ENCODE measurements around the gene ALS2CL.

Gene ALS2CL

DNA sequence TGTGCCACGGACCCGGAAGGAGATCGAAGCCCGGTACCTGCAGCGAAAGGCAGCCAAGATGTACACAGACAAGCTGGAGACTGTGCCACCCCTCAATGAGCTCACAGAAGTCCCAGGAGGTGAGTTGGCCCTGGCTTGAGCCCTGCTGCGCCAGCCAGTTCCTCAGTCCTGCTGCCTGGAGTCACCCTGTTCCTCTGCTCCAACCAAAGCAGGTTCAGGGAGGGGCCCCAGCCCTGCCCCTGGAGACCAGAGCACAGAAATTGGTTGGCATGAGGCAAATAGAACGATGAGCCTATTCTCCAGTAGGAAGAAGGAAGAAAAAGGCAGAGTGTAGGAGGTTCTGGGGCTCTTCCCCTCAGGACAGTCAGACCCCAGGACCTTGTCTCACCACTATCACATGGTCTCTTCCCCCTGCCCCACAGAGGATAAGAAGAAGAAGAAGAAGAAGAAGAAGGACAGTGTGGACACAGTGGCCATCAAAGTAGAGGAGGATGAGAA is 15.7 kb upstream of the ALS2CL start:
- no peaks in the 10 kb centered on the region for H3K4me1 ChIP-seq

DNA sequence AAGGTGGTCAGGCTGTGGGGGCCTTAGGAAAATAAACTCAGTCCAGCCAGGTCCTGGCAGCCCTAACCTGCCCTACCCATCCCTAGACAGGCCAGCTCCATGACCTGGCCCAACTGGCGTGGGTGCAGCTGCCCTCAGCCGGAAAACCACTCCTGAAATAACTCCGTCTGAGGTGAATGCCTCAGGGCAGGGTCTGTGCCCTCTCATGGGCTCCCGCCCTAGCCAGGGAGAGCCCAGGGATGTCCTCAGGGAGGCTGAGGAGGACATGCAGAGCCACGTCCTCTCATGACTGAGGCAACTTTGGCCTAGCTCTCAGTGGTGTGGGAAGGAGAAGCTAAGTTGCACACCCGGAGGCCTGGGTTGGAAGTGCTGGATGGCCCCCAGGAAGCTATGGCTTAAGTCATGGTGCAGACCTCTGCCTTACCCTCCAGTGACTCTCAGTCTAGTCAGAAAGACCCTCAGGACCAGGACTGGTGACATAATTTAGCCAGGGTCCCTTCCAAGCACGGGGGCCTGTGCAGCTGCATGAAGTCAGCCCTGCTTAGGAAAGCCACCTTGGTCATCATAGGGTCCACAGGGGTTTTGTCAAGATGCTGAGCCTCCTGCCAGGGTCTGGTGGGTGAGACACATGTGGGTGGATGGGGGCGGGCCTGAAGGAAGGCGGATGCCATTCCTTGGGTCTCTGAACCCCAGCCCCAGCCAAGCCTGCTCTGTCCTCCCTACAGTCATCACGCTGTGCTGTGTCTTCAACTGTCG is 15.1 kb upstream of the ALS2CL start:
- TF ChIP-seq, protein P1, sequence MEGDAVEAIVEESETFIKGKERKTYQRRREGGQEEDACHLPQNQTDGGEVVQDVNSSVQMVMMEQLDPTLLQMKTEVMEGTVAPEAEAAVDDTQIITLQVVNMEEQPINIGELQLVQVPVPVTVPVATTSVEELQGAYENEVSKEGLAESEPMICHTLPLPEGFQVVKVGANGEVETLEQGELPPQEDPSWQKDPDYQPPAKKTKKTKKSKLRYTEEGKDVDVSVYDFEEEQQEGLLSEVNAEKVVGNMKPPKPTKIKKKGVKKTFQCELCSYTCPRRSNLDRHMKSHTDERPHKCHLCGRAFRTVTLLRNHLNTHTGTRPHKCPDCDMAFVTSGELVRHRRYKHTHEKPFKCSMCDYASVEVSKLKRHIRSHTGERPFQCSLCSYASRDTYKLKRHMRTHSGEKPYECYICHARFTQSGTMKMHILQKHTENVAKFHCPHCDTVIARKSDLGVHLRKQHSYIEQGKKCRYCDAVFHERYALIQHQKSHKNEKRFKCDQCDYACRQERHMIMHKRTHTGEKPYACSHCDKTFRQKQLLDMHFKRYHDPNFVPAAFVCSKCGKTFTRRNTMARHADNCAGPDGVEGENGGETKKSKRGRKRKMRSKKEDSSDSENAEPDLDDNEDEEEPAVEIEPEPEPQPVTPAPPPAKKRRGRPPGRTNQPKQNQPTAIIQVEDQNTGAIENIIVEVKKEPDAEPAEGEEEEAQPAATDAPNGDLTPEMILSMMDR (IDR thresholded peaks at IDR 0.05; ENCODE audit: low read depth, low read length), result no peak
- no peak for DNase-seq
- Histone ChIP-seq H3K9me3 (no peaks in the 10 kb centered on the region), H3K4me3 (ENCODE audit: low read depth, low read length) (no peak overlapping the region), H3K27me3 (no peaks in the 10 kb centered on the region), H3K4me1 (no peaks in the 10 kb centered on the region), H3K36me3 (no peaks in the 10 kb centered on the region)

More for the DNA sequence above, 15.7 kb upstream of the ALS2CL start:
- TF ChIP-seq, protein P1 (IDR thresholded peaks at IDR 0.05; ENCODE audit: low read depth, low read length), result no peak
- Histone ChIP-seq H3K27me3 (no peaks in the 10 kb centered on the region), H3K36me3 (no peaks in the 10 kb centered on the region), H3K4me3 (ENCODE audit: low read depth, low read length) (no peak overlapping the region), H3K9me3 (no peaks in the 10 kb centered on the region)
- no peak for DNase-seq

DNA sequence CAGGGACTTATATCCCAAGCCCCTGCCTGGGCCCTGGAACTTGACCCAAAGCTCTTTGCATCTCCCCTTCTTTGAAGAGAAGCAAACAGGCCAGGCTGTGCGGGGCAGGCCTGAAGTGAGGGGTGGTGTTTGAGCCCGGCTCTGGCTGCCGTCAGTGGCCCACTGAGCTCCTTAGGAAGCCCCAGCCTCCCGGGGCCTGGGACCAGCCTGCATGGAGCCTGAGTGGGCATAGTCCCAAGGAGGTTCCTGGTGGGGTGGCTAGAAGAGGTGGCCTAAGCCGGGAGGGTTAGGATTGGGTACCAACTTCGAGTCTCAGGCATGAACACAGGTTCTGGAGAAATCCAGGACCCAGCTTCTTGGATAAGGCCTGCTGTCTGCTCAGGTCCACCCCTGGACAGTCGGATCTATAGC is 14.1 kb upstream of the ALS2CL start:
- no peak for DNase-seq
- Histone ChIP-seq H3K36me3 (no peaks in the 10 kb centered on the region), H3K4me1 (no peaks in the 10 kb centered on the region), H3K9me3 (no peaks in the 10 kb centered on the region), H3K27me3 (no peaks in the 10 kb centered on the region), H3K4me3 (ENCODE audit: low read depth, low read length) (no peak overlapping the region)
- TF ChIP-seq, protein P1 (IDR thresholded peaks at IDR 0.05; ENCODE audit: low read depth, low read length), result no peak

DNA sequence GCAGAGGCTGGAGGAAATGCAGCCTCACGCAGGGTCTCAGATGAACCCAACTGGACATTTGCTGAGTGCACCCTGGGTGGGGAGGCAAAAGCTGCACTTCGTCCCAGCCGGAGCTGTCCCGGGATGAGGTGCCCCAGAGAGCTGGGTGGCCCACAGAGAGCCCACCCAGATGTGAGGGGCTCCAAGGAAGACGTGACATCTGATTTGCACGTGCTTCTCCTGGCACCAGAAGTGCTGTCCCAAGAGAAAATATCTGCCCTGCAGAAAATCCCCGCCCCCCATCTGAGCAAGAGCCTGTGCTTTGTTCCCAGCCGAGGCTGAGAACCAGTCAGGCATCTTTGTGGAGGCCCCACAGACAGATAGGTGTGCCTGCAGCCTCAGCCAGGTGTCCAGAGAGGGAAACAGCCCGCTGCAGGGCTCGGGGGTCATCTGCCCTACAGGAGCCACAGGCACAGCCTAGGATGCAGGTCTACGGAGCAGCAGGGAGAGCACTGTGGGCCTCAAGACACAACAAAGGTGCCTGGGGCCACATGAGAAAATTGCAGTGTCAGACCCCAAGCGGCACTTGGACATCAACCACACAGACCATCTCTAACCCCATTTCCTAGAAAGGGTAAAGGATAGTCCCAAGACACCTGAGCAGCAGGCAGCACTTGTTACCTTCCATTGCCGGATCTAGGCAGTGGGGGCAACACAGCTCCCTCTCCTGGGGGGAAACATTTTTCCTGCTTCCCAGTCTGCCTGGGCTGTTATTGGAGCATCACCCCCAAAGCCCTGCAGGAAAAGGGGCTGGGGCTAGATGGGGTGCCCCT is 13.5 kb upstream of the ALS2CL start:
- Histone ChIP-seq H3K9me3 (no peaks in the 10 kb centered on the region), H3K27me3 (no peaks in the 10 kb centered on the region), H3K4me3 (ENCODE audit: low read depth, low read length) (no peak overlapping the region), H3K4me1 (no peaks in the 10 kb centered on the region; the same call in 1 of the 2 replicates), H3K36me3 (no peaks in the 10 kb centered on the region)
- peak; percentile 1 for DNase-seq
- TF ChIP-seq, protein P1 (IDR thresholded peaks at IDR 0.05; ENCODE audit: low read depth, low read length), result no peak

DNA sequence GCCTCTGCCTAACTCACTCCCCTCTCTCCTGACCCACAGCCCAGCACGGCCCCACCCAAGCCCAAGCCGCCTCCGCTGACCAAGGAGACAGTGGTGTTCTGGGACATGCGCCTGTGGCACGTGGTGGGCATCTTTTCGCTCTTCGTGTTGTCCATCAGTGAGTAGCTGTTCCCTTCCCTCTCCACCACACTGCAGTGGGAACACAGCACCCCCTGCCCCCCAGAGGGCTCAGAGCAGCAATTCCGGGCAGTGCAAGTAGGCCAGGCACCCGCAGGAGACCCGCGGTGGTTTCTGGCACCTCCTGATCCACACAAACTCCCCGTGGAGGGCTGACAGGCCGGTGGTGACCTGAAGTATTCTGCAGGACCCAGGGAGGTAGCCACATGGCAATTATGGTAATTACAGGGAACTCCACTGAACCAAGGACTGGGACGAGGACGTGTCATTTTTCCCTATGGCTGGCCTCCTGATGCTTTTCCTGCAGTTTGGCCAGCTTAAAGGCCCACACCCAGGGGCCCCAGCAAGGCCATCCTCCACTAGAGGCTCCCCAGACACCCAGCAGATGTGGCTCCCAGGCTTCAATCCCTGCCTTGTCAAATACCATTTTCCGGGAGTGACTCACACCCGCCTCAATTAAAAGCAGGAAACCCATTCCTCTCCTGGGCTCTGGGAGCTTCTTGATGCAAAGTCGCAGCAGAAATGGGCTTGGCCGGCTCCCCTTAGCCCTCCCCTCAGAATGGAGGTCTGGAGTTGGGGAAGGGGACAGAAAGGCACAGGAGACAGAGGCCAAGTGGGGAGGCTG is 12.5 kb upstream of the ALS2CL start:
- Histone ChIP-seq H3K4me1 (no peaks in the 10 kb centered on the region; the same call in 1 of the 2 replicates), H3K27me3 (no peaks in the 10 kb centered on the region), H3K36me3 (no peaks in the 10 kb centered on the region), H3K9me3 (no peaks in the 10 kb centered on the region), H3K4me3 (ENCODE audit: low read depth, low read length) (no peak overlapping the region)
- TF ChIP-seq, protein P1 (IDR thresholded peaks at IDR 0.05; ENCODE audit: low read depth, low read length), result no peak
- peak; percentile 27 for DNase-seq

Measured in BE2C (cell line).